K562 (cell line): Measurements from ENCODE around the gene DKC1. TPM values are rescaled to one million over a fixed set of nuclear protein-coding genes. Genes with fewer than 3 reads are reported as not detected.

Experiments used
- ATAC-seq: fragments of 200-7000 bp; cut with Tn5 transposase; 3 replicates; pipeline ENCODE4 v1.9.1; 2020; ENCODE audit warnings: moderate library complexity
- BruUV-seq: library from RNA; stranded (reverse); fragments of 400-500 nt; replicated peaks from 2 replicates; lab custom pipeline; 2021; lab: Mats Ljungman, UMichigan
- CTCF ChIA-PET: fragments of 300-600 bp; formaldehyde crosslinking; extraction: SDS; loops from one replicate; lab custom pipeline; 2021; ENCODE audit warnings: low intra/inter-chr PET ratio; lab: Yijun Ruan, JAX
- POLR2A ChIA-PET: fragments of 300-600, 350-650 bp; sonication (Branson Sonifier 250); formaldehyde crosslinking; extraction: SDS; loops from one replicate; lab custom pipeline; 2021; ENCODE audit warnings: antibody characterized with exemption, inconsistent platforms; lab: Yijun Ruan, JAX
- DNase-seq, 4 experiments: peaks; one replicate each; pipeline versions ENCODE4 v3.0.0 to v3.0.0-alpha.2; 2011 to 2018; ENCODE audit warnings: low spot score in 3 of 4, mixed read lengths in 3 of 4; ENCODE audit errors: extremely low read depth in 1 of 4
- FAIRE-seq: peaks from 2 replicates; lab custom pipeline; 2011; peaks lifted over from hg19 to GRCh38; lab: Jason Lieb, UNC
- H2AFZ ChIP-seq: 2 replicates; pipeline ENCODE4 v1.6.0; 2011; ENCODE audit warnings: low read depth, low read length, control low read depth, inconsistent platforms
- H3K27ac ChIP-seq: fragments of 200-600 bp; 3 replicates; pipeline ENCODE4 v1.8.0; 2011; ENCODE audit warnings: low read depth, mild to moderate bottlenecking, control low read depth, inconsistent platforms, low read length, moderate library complexity, mixed read lengths; ENCODE audit errors: extremely low read depth
- H3K27me3 ChIP-seq, 2 experiments: fragments of 300-600 bp in 1 of 2; 2 replicates in 1 of 2; 3 replicates in 1 of 2; pipeline versions ENCODE4 v1.6.0 to v1.8.0; 2011; ENCODE audit warnings: inconsistent platforms in 2 of 2, low read length in 2 of 2, mild to moderate bottlenecking in 1 of 2, mixed read lengths in 1 of 2, moderate library complexity in 1 of 2; ENCODE audit not compliant: control insufficient read depth in 2 of 2, insufficient read depth in 2 of 2
- H3K36me3 ChIP-seq: fragments of 300-600 bp; 3 replicates; pipeline ENCODE4 v1.8.0; 2011; ENCODE audit warnings: mild to moderate bottlenecking, low read length, inconsistent platforms; ENCODE audit not compliant: control insufficient read depth, insufficient read depth
- H3K4me1 ChIP-seq, 2 experiments: fragments of 200-600 bp in 1 of 2; replicated peaks in 1 of 2; 2 replicates in 1 of 2; 3 replicates in 1 of 2; pipeline versions ENCODE4 v1.5.1 to v1.8.0; 2011; ENCODE audit warnings: inconsistent platforms in 2 of 2, low read length in 2 of 2, mild to moderate bottlenecking in 1 of 2, mixed read lengths in 1 of 2, moderate library complexity in 1 of 2; ENCODE audit not compliant: control insufficient read depth in 2 of 2, insufficient read depth in 2 of 2
- H3K4me2 ChIP-seq: 2 replicates; pipeline ENCODE4 v1.6.1; 2011; ENCODE audit warnings: low read length, control low read depth, inconsistent platforms, mixed read lengths; ENCODE audit not compliant: insufficient read depth
- H3K4me3 ChIP-seq: fragments of 200-600 bp; sonication (generic), shearing (Covaris generic); 2 replicates; pipeline ENCODE4 v1.5.1; 2016; ENCODE audit warnings: control low read depth, inconsistent platforms
- H3K79me2 ChIP-seq: fragments of 200-600 bp; 3 replicates; pipeline ENCODE4 v1.8.0; 2011; ENCODE audit warnings: low read length, inconsistent platforms; ENCODE audit not compliant: control insufficient read depth, insufficient read depth
- H3K9ac ChIP-seq, 2 experiments: 2 replicates each; pipeline versions ENCODE4 v1.6.0 to v1.6.1; 2011; ENCODE audit warnings: low read depth in 2 of 2, low read length in 2 of 2, control low read depth in 1 of 2, inconsistent platforms in 1 of 2, mild to moderate bottlenecking in 1 of 2, mixed read lengths in 1 of 2; ENCODE audit not compliant: insufficient read depth in 1 of 2
- H3K9me1 ChIP-seq: one replicate; pipeline ENCODE4 v1.6.0; 2011; ENCODE audit warnings: inconsistent platforms, mild to moderate bottlenecking, low read length, moderate library complexity; ENCODE audit not compliant: control insufficient read depth, insufficient read depth
- H3K9me3 ChIP-seq: replicated peaks from 2 replicates; pipeline ENCODE4 v1.5.1; 2011; ENCODE audit warnings: low read depth, low read length, inconsistent platforms; ENCODE audit not compliant: control insufficient read depth, insufficient read depth
- H4K20me1 ChIP-seq: replicated peaks from 2 replicates; pipeline ENCODE4 v1.6.1; 2011; ENCODE audit warnings: low read length, inconsistent platforms, mixed read lengths; ENCODE audit not compliant: control insufficient read depth, insufficient read depth
- ADNP ChIP-seq: fragments of 200-800 bp; sonication (Bioruptor generic); IDR thresholded peaks from 2 replicates; pipeline ENCODE4 v1.6.1; 2016; ENCODE audit warnings: missing genetic modification characterization, missing compliant biosample characterization
- BHLHE40 ChIP-seq: IDR thresholded peaks from 2 replicates; pipeline ENCODE4 v1.6.1; 2011; ENCODE audit warnings: low read length, improper control_type of control experiment
- CSDE1 ChIP-seq, 2 experiments: fragments of 450-650 bp; IDR thresholded peaks; 2 replicates each; pipeline ENCODE4 v1.6.1; 2016; ENCODE audit warnings: mild to moderate bottlenecking in 1 of 2
- EP400 ChIP-seq: fragments of 450-650 bp; IDR thresholded peaks from 2 replicates; pipeline ENCODE4 v1.6.1; 2017; ENCODE audit warnings: antibody characterized with exemption, mild to moderate bottlenecking, moderate library complexity
- ETV5 ChIP-seq: sonication (generic); formaldehyde crosslinking; IDR thresholded peaks from 2 replicates; pipeline ENCODE4 v1.4.0; 2020; ENCODE audit warnings: low read depth, mild to moderate bottlenecking, missing genetic modification reagents
- GATAD2A ChIP-seq: fragments of 450-650 bp; IDR thresholded peaks from 2 replicates; pipeline ENCODE4 v1.6.1; 2017
- MNT ChIP-seq, 2 experiments: fragments of 450-650 bp; conservative IDR thresholded peaks; 2 replicates each; pipeline ENCODE4 v1.6.1; 2017; ENCODE audit warnings: mild to moderate bottlenecking in 2 of 2, moderate library complexity in 2 of 2
- POLR2B ChIP-seq: fragments of 450-650 bp; IDR thresholded peaks from 2 replicates; pipeline ENCODE4 v1.6.1; 2018; ENCODE audit warnings: low read depth; ENCODE audit not compliant: partially characterized antibody
- POLR2G ChIP-seq: fragments of 200-400 bp; formaldehyde crosslinking; IDR thresholded peaks from 2 replicates; pipeline ENCODE4 v1.6.1; 2017; ENCODE audit warnings: low read depth, mild to moderate bottlenecking, antibody characterized with exemption, low read length, moderate library complexity
- RBFOX2 ChIP-seq: fragments of 200-400 bp; formaldehyde crosslinking; IDR thresholded peaks from 2 replicates; pipeline ENCODE4 v1.6.1; 2017; ENCODE audit warnings: low read depth, mild to moderate bottlenecking, low read length, moderate library complexity
- SMARCE1 ChIP-seq: fragments of 450-650 bp; IDR thresholded peaks from 2 replicates; pipeline ENCODE4 v1.7.1; 2016; ENCODE audit warnings: mild to moderate bottlenecking
- SRSF1 ChIP-seq: fragments of 200-400 bp; formaldehyde crosslinking; IDR thresholded peaks from 2 replicates; pipeline ENCODE4 v1.6.1; 2017; ENCODE audit warnings: mild to moderate bottlenecking, low read depth, low read length, moderate library complexity
- TAF1 ChIP-seq: IDR thresholded peaks from 2 replicates; pipeline ENCODE4 v1.6.1; 2011; ENCODE audit warnings: mild to moderate bottlenecking, low read length, moderate library complexity; ENCODE audit not compliant: insufficient read depth, control insufficient read depth, severe bottlenecking; ENCODE audit errors: extremely low read depth
- ZBED1 ChIP-seq: IDR thresholded peaks from 2 replicates; pipeline ENCODE4 v1.6.1; 2014
- ZFX ChIP-seq: sonication (generic); formaldehyde crosslinking; IDR thresholded peaks from 2 replicates; pipeline ENCODE4 v1.8.0; 2022; ENCODE audit warnings: mild to moderate bottlenecking, missing genetic modification reagents, moderate library complexity
- ZNF408 ChIP-seq: fragments of 250-450 bp; sonication (Bioruptor Pico); IDR thresholded peaks from 2 replicates; pipeline ENCODE4 v1.4.0; 2020; ENCODE audit warnings: low read depth, mild to moderate bottlenecking, moderate library complexity
- ZNF639 ChIP-seq, 2 experiments: fragments of 200-800 bp in 1 of 2; sonication (Bioruptor generic) in 1 of 2; sonication (generic) in 1 of 2; formaldehyde crosslinking in 1 of 2; IDR thresholded peaks in 1 of 2; conservative IDR thresholded peaks in 1 of 2; 2 replicates each; pipeline versions ENCODE4 v1.5.0 to v1.6.1; 2016 to 2020; ENCODE audit warnings: missing compliant biosample characterization in 1 of 2, missing genetic modification characterization in 1 of 2, missing genetic modification reagents in 1 of 2
- WGBS: fragments of 100-300 bp; shearing (Covaris generic); methylation state at CpG from one replicate; pipeline ENCODE4 v1.1.6; 2016; ENCODE audit warnings: low coverage, mixed read lengths; ENCODE audit not compliant: insufficient coverage; ENCODE audit errors: missing lambda C conversion rate; 5-methylcytosine and 5-hydroxymethylcytosine counted together
- in situ Hi-C: fragments of 300-500 bp; cut with MboI; formaldehyde crosslinking; loops from 4 replicates; pipeline ENCODE4 v1.15.0; 2018; ENCODE audit warnings: inconsistent platforms, mixed read lengths
- intact Hi-C: fragments of 100-400 bp; cut with micrococcal nuclease; formaldehyde crosslinking; loops from 2 replicates; pipeline ENCODE4 v1.14.2; 2022
- polyA plus RNA-seq, 8 experiments: library from polyadenylated mRNA; depleted of rRNA in 4 of 8; stranded (reverse) in 5 of 8; unstranded in 3 of 8; fragments of >200 nt; fragmentation: Nextera tagmentation in 2 of 8; fragmentation: Illumina TruSeq in 1 of 8; extraction: Ambion mirVana in 2 of 8; extraction: Trizol in 1 of 8; gene quantifications; 2 replicates each; pipeline versions ENCODE4 v1.2.1 to v1.2.3, GENCODE V29; 2011 to 2014; ENCODE audit warnings: inconsistent platforms in 1 of 8, missing spikeins in 1 of 8
- total RNA-seq, 7 experiments: library from RNA; depleted of rRNA in 6 of 7; stranded (reverse); fragments of >200 nt in 6 of 7; fragmentation: Illumina TruSeq in 2 of 7; extraction: Trizol in 2 of 7; gene quantifications; 2 replicates each; pipeline versions ENCODE4 v1.2.1 to v1.2.3, GENCODE V29; 2011 to 2021; ENCODE audit warnings: low replicate concordance in 1 of 7
- TF ChIP-seq, protein P1 (sequence below): fragments of 450-650 bp; IDR thresholded peaks from 2 replicates; pipeline ENCODE4 v1.6.1; 2016; ENCODE audit warnings: antibody characterized with exemption

DKC1 gene
- total and polyA plus RNA-seq, 9 of the 15 experiments (the other 6 are each of a cell fraction or from before 2014, with no cell fraction given): 205 to 313 (median 219) TPM

DNA sequence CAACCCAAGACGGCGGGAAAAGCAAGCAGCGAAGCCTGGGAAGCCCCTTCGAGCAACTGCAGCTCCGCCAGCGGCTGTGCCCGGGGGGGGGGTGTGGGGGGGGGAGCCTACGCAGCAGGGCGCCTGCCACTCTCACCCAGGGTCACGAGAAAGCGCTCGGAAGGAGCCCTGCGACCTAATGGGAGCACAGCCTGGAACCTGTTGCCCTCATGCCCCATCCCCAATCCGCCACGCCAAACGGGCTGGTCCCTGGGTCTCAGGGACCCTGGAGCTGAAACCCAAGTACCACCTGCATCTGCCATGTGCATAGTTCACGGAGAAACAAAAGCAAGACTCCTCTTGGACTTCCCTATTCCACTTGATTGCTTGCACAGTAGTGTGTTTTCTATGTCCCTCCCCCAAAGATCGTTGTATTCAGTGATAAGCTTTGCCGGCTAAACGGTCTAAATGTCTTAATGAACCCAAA is 11.4 kb upstream of the DKC1 start:
- H3K4me3 ChIP-seq: peak overlapping the region; percentile 69
- ChIA-PET POLR2A (interaction anchor here (0.9 to 1.8 kb wide), 5 partner anchors 11 to 35 kb away, joined by 4 to 13 read pairs (median 5); partner anchors contain the start of gene DKC1), CTCF (interaction anchor here (0.6 kb wide), 1 partner anchor 202 kb away, joined by 3 read pairs; no protein-coding TSS in a partner anchor)
- no peaks in the 10 kb centered on the region for H4K20me1 ChIP-seq
- in situ Hi-C loops: no loop called here
- H3K36me3 ChIP-seq: no peaks in the 10 kb centered on the region
- DNase-seq (peak in 3 of 4 experiments; percentile 42 to 71 (median 59)), ATAC-seq (peak; percentile 50), FAIRE-seq (no peak)
- intact Hi-C loops: no loop called here
- peak overlapping the region; percentile 80 for H2AFZ ChIP-seq
- WGBS: 1% methylated on average over 11 of the region's 20 CpGs
- peak overlapping the region; percentile 75 to 92 for H3K9ac ChIP-seq
- H3K27me3 ChIP-seq: no peaks in the 10 kb centered on the region
- no peaks in the 10 kb centered on the region for H3K9me3 ChIP-seq
- peaks cover 20 to 29% of the 10 kb centered on the region in 2 experiments; a peak in 3 of 5 replicates for H3K4me1 ChIP-seq
- no peaks in the 10 kb centered on the region for H3K9me1 ChIP-seq
- H3K27ac ChIP-seq: peak overlapping the region; percentile 91
- H3K79me2 ChIP-seq: peaks cover 42% of the 10 kb centered on the region
- H3K4me2 ChIP-seq: peak overlapping the region; percentile 94
- no TSS peak for BruUV-seq
- no peak for TF ChIP-seq CSDE1 (IDR thresholded peaks at IDR 0.05)
- no peak for TF ChIP-seq SRSF1
- TF ChIP-seq TAF1: peak; percentile 38
- TF ChIP-seq, protein P1, sequence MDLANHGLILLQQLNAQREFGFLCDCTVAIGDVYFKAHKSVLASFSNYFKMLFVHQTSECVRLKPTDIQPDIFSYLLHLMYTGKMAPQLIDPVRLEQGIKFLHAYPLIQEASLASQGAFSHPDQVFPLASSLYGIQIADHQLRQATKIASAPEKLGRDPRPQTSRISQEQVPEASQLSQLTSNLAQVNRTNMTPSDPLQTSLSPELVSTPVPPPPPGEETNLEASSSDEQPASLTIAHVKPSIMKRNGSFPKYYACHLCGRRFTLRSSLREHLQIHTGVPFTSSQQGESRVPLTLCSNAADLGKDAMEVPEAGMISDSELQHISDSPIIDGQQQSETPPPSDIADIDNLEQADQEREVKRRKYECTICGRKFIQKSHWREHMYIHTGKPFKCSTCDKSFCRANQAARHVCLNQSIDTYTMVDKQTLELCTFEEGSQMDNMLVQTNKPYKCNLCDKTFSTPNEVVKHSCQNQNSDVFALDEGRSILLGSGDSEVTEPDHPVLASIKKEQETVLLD: 0 out of 2 replicates have a peak, but pooled peaks have one; percentile 43
- TF ChIP-seq GATAD2A: peak; percentile 52; the same call in 1 of the 2 replicates
- peak in 1 of 2 experiments; percentile 44; a peak in 1 of 4 replicates for TF ChIP-seq ZNF639 (CRISPR knock-in tag; conservative IDR thresholded peaks at IDR 0.05 in 1 of 2, IDR thresholded peaks at IDR 0.05 in 1 of 2)
- no peak for TF ChIP-seq ZNF408 (CRISPR knock-in tag)
- peak; percentile 73 for TF ChIP-seq RBFOX2
- 0 out of 2 replicates have a peak, but pooled peaks have one; percentile 4 for TF ChIP-seq BHLHE40
- TF ChIP-seq ADNP (tag): no peak
- peak; percentile 61 for TF ChIP-seq POLR2B
- peak in 1 of 2 experiments; percentile 50; a peak in 1 of 4 replicates for TF ChIP-seq MNT (conservative IDR thresholded peaks at IDR 0.05)
- TF ChIP-seq ZFX (CRISPR knock-in tag): 0 out of 2 replicates have a peak, but pooled peaks have one; percentile 36
- peak; percentile 68; the same call in 1 of the 2 replicates for TF ChIP-seq EP400
- peak; percentile 31; the same call in 1 of the 2 replicates for TF ChIP-seq ETV5 (CRISPR knock-in tag)
- TF ChIP-seq SMARCE1: peak; percentile 72; the same call in 1 of the 2 replicates
- no peak for TF ChIP-seq POLR2G
- TF ChIP-seq ZBED1: no peak
